ENCODE data around the gene TBC1D9B. TPM values are rescaled to one million over a fixed set of nuclear protein-coding genes. Genes with fewer than 3 reads are reported as not detected.

TBC1D9B gene
- total and polyA plus RNA-seq, 2 donors (not counting 1 experiment from before 2014, with no cell fraction given): 48.7 to 50.4 TPM

DNA sequence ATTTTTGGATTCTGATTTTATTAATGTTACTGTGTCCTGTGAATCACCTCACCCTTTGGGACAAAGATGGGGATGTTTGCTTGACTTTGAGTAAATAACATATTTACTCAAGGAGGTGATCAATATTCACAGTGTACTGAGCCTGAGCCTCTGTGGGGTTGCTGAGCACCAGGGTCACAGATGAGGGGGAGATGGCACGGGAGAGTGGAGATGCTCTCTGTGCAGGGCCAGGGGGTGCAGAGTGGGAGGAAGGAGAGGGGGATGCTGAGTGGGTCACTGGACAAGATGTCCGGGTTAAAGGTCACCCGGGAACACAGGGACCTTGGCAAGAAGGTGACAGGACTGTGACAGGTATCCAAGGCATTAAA is 83.0 kb downstream of the TBC1D9B start:
- Histone ChIP-seq H3K9ac (ENCODE audit: insufficient read depth, low read length) (no peak overlapping the region), H2AFZ (ENCODE audit: low read length) (no peak overlapping the region), H3K4me3 (replicated peaks in 1 of 4; ENCODE audit: control extremely low read depth in 1 of 4, insufficient read depth in 1 of 4, low read depth in 3 of 4, low read length in 4 of 4) (peak overlapping the region in 2 of 4 experiments; percentile 33 to 85), H4K20me1 (ENCODE audit: control insufficient read depth, extremely low read depth, insufficient read depth, low read length) (peaks cover 8% of the 10 kb centered on the region), H3K9me3 (ENCODE audit: control insufficient read depth, insufficient read depth, low read depth, low read length) (no peaks in the 10 kb centered on the region), H3K27ac (ENCODE audit: insufficient read depth, low read length) (no peak overlapping the region), H3K36me3 (ENCODE audit: control insufficient read depth, insufficient read depth, low read length) (peaks cover 50% of the 10 kb centered on the region), H3K4me1 (ENCODE audit: control insufficient read depth, extremely low read depth, insufficient read depth, low read length) (peaks cover 24% of the 10 kb centered on the region), H3K27me3 (ENCODE audit: control insufficient read depth, insufficient read depth, low read length) (no peaks in the 10 kb centered on the region), H3K4me2 (ENCODE audit: extremely low read depth, insufficient read depth, low read length) (peak overlapping the region; percentile 19), H3K79me2 (ENCODE audit: control insufficient read depth, insufficient read depth, low read length) (peaks cover 65% of the 10 kb centered on the region)
- DNase-seq (ENCODE audit: low read depth in 2 of 2): no peak
- no peak for TF ChIP-seq EZH2 (IDR thresholded peaks at IDR 0.05; ENCODE audit: low read length, missing control alignments)
- TF ChIP-seq, protein P1, sequence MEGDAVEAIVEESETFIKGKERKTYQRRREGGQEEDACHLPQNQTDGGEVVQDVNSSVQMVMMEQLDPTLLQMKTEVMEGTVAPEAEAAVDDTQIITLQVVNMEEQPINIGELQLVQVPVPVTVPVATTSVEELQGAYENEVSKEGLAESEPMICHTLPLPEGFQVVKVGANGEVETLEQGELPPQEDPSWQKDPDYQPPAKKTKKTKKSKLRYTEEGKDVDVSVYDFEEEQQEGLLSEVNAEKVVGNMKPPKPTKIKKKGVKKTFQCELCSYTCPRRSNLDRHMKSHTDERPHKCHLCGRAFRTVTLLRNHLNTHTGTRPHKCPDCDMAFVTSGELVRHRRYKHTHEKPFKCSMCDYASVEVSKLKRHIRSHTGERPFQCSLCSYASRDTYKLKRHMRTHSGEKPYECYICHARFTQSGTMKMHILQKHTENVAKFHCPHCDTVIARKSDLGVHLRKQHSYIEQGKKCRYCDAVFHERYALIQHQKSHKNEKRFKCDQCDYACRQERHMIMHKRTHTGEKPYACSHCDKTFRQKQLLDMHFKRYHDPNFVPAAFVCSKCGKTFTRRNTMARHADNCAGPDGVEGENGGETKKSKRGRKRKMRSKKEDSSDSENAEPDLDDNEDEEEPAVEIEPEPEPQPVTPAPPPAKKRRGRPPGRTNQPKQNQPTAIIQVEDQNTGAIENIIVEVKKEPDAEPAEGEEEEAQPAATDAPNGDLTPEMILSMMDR (conservative IDR thresholded peaks at IDR 0.05 in 1 of 2, IDR thresholded peaks at IDR 0.05 in 1 of 2; ENCODE audit: low read depth in 1 of 2, low read length in 2 of 2): no peak

GRCh38 chr5:179823937-179824744 is 83.6 kb downstream of the TBC1D9B start:
- Histone ChIP-seq H3K27me3 (ENCODE audit: control insufficient read depth, insufficient read depth, low read length) (no peaks in the 10 kb centered on the region), H3K9me3 (ENCODE audit: control insufficient read depth, insufficient read depth, low read depth, low read length) (no peaks in the 10 kb centered on the region), H3K4me1 (ENCODE audit: control insufficient read depth, extremely low read depth, insufficient read depth, low read length) (peaks cover 29% of the 10 kb centered on the region), H3K9ac (ENCODE audit: insufficient read depth, low read length) (no peak overlapping the region), H3K79me2 (ENCODE audit: control insufficient read depth, insufficient read depth, low read length) (peaks cover 63% of the 10 kb centered on the region), H3K4me3 (replicated peaks in 1 of 4; ENCODE audit: control extremely low read depth in 1 of 4, insufficient read depth in 1 of 4, low read depth in 3 of 4, low read length in 4 of 4) (peak overlapping the region in 3 of 4 experiments; percentile 22 to 85 (median 33)), H3K4me2 (ENCODE audit: extremely low read depth, insufficient read depth, low read length) (peak overlapping the region; percentile 70), H4K20me1 (ENCODE audit: control insufficient read depth, extremely low read depth, insufficient read depth, low read length) (peaks cover 8% of the 10 kb centered on the region), H3K36me3 (ENCODE audit: control insufficient read depth, insufficient read depth, low read length) (peaks cover 48% of the 10 kb centered on the region), H3K27ac (ENCODE audit: insufficient read depth, low read length) (no peak overlapping the region), H2AFZ (ENCODE audit: low read length) (no peak overlapping the region)
- TF ChIP-seq, protein P1 (conservative IDR thresholded peaks at IDR 0.05 in 1 of 2, IDR thresholded peaks at IDR 0.05 in 1 of 2; ENCODE audit: low read depth in 1 of 2, low read length in 2 of 2): no peak
- TF ChIP-seq EZH2 (IDR thresholded peaks at IDR 0.05; ENCODE audit: low read length, missing control alignments): no peak
- no peak for DNase-seq (ENCODE audit: low read depth in 2 of 2)

- TF ChIP-seq, protein P1 (conservative IDR thresholded peaks at IDR 0.05 in 1 of 2, IDR thresholded peaks at IDR 0.05 in 1 of 2; ENCODE audit: low read depth in 1 of 2, low read length in 2 of 2): no peak
- TF ChIP-seq EZH2 (IDR thresholded peaks at IDR 0.05; ENCODE audit: low read length, missing control alignments): no peak
- H3K36me3 ChIP-seq (ENCODE audit: control insufficient read depth, insufficient read depth, low read length): peaks cover 37% of the 10 kb centered on the region
- peaks cover 8% of the 10 kb centered on the region for H4K20me1 ChIP-seq (ENCODE audit: control insufficient read depth, extremely low read depth, insufficient read depth, low read length)
- peak overlapping the region; percentile 43 for H3K9ac ChIP-seq (ENCODE audit: insufficient read depth, low read length)
- H3K79me2 ChIP-seq (ENCODE audit: control insufficient read depth, insufficient read depth, low read length): peaks cover 54% of the 10 kb centered on the region
- H3K4me1 ChIP-seq (ENCODE audit: control insufficient read depth, extremely low read depth, insufficient read depth, low read length): peaks cover 39% of the 10 kb centered on the region
- H3K9me3 ChIP-seq (ENCODE audit: control insufficient read depth, insufficient read depth, low read depth, low read length): no peaks in the 10 kb centered on the region
- no peaks in the 10 kb centered on the region for H3K27me3 ChIP-seq (ENCODE audit: control insufficient read depth, insufficient read depth, low read length)
- no peak overlapping the region for H2AFZ ChIP-seq (ENCODE audit: low read length)
- H3K4me2 ChIP-seq (ENCODE audit: extremely low read depth, insufficient read depth, low read length): peak overlapping the region; percentile 86
- DNase-seq (ENCODE audit: low read depth in 2 of 2): no peak
- H3K27ac ChIP-seq (ENCODE audit: insufficient read depth, low read length): no peak overlapping the region
- H3K4me3 ChIP-seq (replicated peaks in 1 of 4; ENCODE audit: control extremely low read depth in 1 of 4, insufficient read depth in 1 of 4, low read depth in 3 of 4, low read length in 4 of 4): peak overlapping the region; percentile 85 to 100 (median 90)
These were observed 85.2 kb downstream of the TBC1D9B start for GRCh38 chr5:179822444-179822990.
